ENCODE results near the gene PROK1. TPM values are rescaled to one million over a fixed set of nuclear protein-coding genes. Genes with fewer than 3 reads are reported as not detected.
A peak's percentile ranks its signal among the peaks of the same experiment; 100 is the strongest.

Gene PROK1
- total RNA-seq, 4 donors from 2014 or later: 0.35 to 2.3 TPM; not detected in 2

DNA sequence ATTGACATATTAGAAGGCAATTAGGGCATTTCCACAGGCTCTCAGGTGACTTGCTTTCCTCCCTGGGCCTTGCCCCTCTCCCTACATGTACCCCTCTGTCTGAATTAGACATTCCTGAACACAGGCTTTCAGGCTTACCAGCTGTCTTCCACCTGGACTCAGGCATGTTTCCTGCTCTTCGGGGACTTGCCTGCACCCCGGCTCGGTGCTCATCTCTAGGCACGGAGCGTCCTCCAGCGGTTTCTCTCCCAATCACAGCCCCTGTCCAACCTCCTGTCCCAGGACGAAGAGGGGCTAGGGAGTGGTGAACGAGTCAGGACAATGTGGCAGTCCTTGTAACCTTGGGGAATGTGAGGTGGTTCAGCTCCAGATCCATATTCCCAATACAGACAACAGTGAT, 4.2 kb downstream of the PROK1 start:
- Histone ChIP-seq H3K27ac (no peak overlapping the region), H3K9me3 (no peaks in the 10 kb centered on the region), H3K36me3 (no peaks in the 10 kb centered on the region), H3K4me1 (no peaks in the 10 kb centered on the region), H3K27me3 (peaks cover 0 to 31% (median 0%) of the 10 kb centered on the region in 4 donors), H3K4me3 (no peak overlapping the region)
- intact Hi-C loops (cut with DNase I): loop anchor here (5.0 kb wide), 2 partner anchors 43 to 253 kb away; no protein-coding TSS in a partner anchor
- no peak for TF ChIP-seq POLR2A (IDR thresholded peaks at IDR 0.05)
- TF ChIP-seq, protein P1, sequence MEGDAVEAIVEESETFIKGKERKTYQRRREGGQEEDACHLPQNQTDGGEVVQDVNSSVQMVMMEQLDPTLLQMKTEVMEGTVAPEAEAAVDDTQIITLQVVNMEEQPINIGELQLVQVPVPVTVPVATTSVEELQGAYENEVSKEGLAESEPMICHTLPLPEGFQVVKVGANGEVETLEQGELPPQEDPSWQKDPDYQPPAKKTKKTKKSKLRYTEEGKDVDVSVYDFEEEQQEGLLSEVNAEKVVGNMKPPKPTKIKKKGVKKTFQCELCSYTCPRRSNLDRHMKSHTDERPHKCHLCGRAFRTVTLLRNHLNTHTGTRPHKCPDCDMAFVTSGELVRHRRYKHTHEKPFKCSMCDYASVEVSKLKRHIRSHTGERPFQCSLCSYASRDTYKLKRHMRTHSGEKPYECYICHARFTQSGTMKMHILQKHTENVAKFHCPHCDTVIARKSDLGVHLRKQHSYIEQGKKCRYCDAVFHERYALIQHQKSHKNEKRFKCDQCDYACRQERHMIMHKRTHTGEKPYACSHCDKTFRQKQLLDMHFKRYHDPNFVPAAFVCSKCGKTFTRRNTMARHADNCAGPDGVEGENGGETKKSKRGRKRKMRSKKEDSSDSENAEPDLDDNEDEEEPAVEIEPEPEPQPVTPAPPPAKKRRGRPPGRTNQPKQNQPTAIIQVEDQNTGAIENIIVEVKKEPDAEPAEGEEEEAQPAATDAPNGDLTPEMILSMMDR (IDR thresholded peaks at IDR 0.05): no peak
- WGBS, 2 donors: 77 to 81% methylated on average over 3 of the region's 8 CpGs
- no peak for DNase-seq

DNA sequence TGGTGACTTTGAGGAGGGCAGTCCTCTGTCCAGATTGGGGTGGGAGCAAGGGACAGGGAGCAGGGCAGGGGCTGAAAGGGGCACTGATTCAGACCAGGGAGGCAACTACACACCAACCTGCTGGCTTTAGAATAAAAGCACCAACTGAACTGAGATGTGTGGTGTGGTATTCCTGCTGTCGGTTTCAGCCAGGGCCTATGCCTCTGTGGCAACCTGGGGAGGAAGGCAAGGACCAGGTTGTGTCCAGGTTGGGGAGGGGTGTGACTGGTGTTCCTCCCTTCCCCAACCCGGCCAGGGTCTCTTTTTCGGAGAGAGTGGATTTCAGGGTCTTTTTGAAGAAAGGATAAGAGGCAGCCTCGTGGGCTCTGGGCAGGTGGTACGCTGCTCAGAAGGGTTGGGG, 6.3 kb downstream of the PROK1 start:
- Histone ChIP-seq H3K36me3 (no peaks in the 10 kb centered on the region), H3K27ac (no peak overlapping the region), H3K9me3 (no peaks in the 10 kb centered on the region), H3K27me3 (peaks cover 0 to 15% (median 0%) of the 10 kb centered on the region in 4 donors), H3K4me1 (no peaks in the 10 kb centered on the region), H3K4me3 (no peak overlapping the region)
- intact Hi-C loops (cut with DNase I): loop anchor here (5.0 kb wide), 2 partner anchors 45 to 255 kb away; no protein-coding TSS in a partner anchor
- WGBS, 2 donors: 74 to 75% methylated on average over 3 to 5 of the region's 5 CpGs
- TF ChIP-seq, protein P1 (IDR thresholded peaks at IDR 0.05): no peak
- no peak for TF ChIP-seq POLR2A (IDR thresholded peaks at IDR 0.05)
- DNase-seq: no peak

DNA sequence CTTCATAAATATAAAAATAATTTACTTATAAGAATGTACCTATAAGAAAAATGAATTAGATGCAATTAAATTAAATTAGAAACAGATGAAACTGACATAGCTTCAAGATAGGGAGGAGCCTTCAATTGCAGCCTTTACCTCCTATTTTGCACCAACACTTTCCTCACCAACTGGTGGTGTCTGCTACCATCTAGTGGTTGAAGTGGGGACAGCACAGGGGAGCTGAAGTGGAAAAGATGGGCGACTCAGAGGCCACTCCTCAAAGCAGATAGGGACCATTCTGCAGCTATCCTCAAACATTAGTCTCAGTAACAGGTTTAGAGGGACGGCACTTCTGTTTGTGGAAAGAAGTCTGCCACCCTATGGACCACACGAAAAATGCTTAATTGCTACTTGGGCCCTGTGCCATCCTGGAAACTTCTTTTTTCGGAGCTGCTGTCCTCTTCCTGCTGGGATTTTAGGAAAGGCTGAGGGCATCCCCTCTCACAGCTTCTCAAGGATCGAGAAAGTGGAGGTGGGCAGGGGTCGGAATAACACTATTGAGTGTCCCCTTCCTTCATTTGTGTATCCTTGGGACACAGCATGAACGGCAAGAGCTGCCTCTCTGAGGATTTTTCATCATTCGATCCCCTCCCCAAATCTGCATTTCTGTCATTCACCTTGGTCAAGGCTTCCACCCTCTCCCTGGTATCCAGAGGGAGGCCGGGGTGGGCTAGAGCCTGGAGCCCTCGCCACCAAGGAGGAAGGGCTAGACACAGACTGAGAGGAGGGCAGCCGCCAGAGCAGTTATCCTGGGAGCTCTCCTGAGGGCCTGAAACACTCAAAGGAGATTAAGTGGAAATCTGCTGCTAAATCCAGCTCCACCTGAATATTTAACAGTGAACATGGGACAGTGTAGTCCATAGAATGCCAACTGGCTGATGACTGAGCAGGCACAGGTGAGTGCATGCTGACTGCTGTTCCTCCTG, 9.6 kb downstream of the PROK1 start:
- TF ChIP-seq, protein P1 (IDR thresholded peaks at IDR 0.05): peak; percentile 87 to 98 (median 96)
- TF ChIP-seq POLR2A (IDR thresholded peaks at IDR 0.05): no peak
- no peak overlapping the region for H3K27ac ChIP-seq
- H3K36me3 ChIP-seq: no peaks in the 10 kb centered on the region
- WGBS, 2 donors: 37 to 40% methylated on average over 9 of the region's 11 CpGs
- no peak overlapping the region for H3K4me3 ChIP-seq
- H3K27me3 ChIP-seq: no peaks in the 10 kb centered on the region
- intact Hi-C loops (cut with DNase I): no loop called here
- no peaks in the 10 kb centered on the region for H3K9me3 ChIP-seq
- DNase-seq: no peak
- peaks cover 18 to 31% (median 22%) of the 10 kb centered on the region in 3 donors for H3K4me1 ChIP-seq

DNA sequence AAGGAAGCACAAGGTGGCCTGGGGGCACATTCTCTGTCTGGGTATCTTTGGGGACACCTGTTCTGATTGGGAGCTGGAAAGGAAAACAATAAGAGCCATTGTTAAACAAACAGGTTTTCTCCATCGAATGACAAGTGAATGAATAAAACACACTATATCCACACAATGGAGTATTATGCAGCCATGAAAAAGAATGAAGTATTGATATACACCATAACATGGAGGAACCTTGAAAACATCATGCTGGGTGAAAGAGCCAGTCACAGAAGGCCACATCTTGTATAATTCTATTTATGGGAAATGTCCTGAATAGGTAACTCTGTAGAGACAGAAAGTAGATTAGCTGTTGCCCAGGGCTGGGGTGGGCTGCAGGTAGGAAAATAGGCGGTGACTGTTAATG, 11.1 kb downstream of the PROK1 start:
- 93 to 97% methylated on average over 2 of the region's 2 CpGs for WGBS, 2 donors
- peak overlapping the region in 2 of 4 donors; percentile 77 to 83 for H3K27ac ChIP-seq

More for the DNA sequence above, 11.1 kb downstream of the PROK1 start:
- H3K4me1 ChIP-seq: peaks cover 20 to 46% (median 35%) of the 10 kb centered on the region in 3 donors
- TF ChIP-seq POLR2A (IDR thresholded peaks at IDR 0.05): no peak
- TF ChIP-seq, protein P1 (IDR thresholded peaks at IDR 0.05): no peak
- intact Hi-C loops (cut with DNase I): no loop called here
- H3K9me3 ChIP-seq: no peaks in the 10 kb centered on the region
- H3K36me3 ChIP-seq: no peaks in the 10 kb centered on the region
- no peak overlapping the region for H3K4me3 ChIP-seq
- no peaks in the 10 kb centered on the region for H3K27me3 ChIP-seq
- DNase-seq: no peak
